ENCODE results near the gene CEMIP. TPM values are rescaled to one million over a fixed set of nuclear protein-coding genes. Genes with fewer than 3 reads are reported as not detected.

CEMIP gene
- total and polyA plus RNA-seq, 2 experiments from 2014 or later, result 0.27 to 2.1 TPM

GRCh38 chr15:80989081-80989517 lies 209.9 kb downstream of the CEMIP start (continued):
- TF ChIP-seq NANOG (IDR thresholded peaks at IDR 0.05; ENCODE audit: borderline replicate concordance) (no peak), EZH2phosphoT487 (IDR thresholded peaks at IDR 0.05; ENCODE audit: unreplicated experiment) (no peak), CTCF (conservative IDR thresholded peaks at IDR 0.05; ENCODE audit: low read depth in 2 of 2) (no peak)

GRCh38 chr15:80989518-80990478 lies 210.6 kb downstream of the CEMIP start, which contains the start of gene MESD:
Gene MESD, minus strand, starts transcription at chr15:80989819. Its CDS starts 28 bp downstream, at chr15:80989791.
- peak; percentile 96 for ATAC-seq
- peak; percentile 98 for DNase-seq (ENCODE audit: low spot score)
- peak within 1 kb of the TSS; percentile 99 for H3K4me3 ChIP-seq
- H3K79me2 ChIP-seq (replicated peaks; ENCODE audit: insufficient read depth), result peaks cover 47% of the 10 kb centered on the region
- peaks cover 7% of the 10 kb centered on the region for H3K27me3 Mint-ChIP-seq (ENCODE audit: insufficient read depth, low read depth, poor library complexity)
- H3F3A ChIP-seq (replicated peaks; ENCODE audit: low read depth), result no peaks in the 10 kb centered on the region
- peak within 1 kb of the TSS; percentile 83 for H2AFZ ChIP-seq
- H3K9me3 Mint-ChIP-seq, result no peaks in the 10 kb centered on the region
- H3K27ac Mint-ChIP-seq, result peak within 1 kb of the TSS; percentile 99
- H3K4me1 ChIP-seq (ENCODE audit: insufficient read depth), result peaks cover 42% of the 10 kb centered on the region
- H3K36me3 Mint-ChIP-seq (ENCODE audit: low read depth), result no peaks in the 10 kb centered on the region; the same call in 2 of the 3 replicates
- no peaks in the 10 kb centered on the region for H3K9me2 ChIP-seq (ENCODE audit: insufficient read depth)
- H3K36me3 ChIP-seq (ENCODE audit: insufficient read depth), result no peaks in the 10 kb centered on the region
- no peaks in the 10 kb centered on the region for H3K27me3 ChIP-seq (ENCODE audit: insufficient read depth)
- peak within 1 kb of the TSS; percentile 90 for H3K27ac ChIP-seq (ENCODE audit: low read depth)
- peaks cover 35% of the 10 kb centered on the region for H3K4me1 Mint-ChIP-seq
- peak within 1 kb of the TSS; percentile 97 for H3K4me3 Mint-ChIP-seq
- H4K20me1 ChIP-seq (replicated peaks; ENCODE audit: insufficient read depth), result peaks cover 25% of the 10 kb centered on the region
- no peak for TF ChIP-seq NANOG (IDR thresholded peaks at IDR 0.05; ENCODE audit: borderline replicate concordance)
- TF ChIP-seq CREB1 (CRISPR knock-in tag; IDR thresholded peaks at IDR 0.05; ENCODE audit: low read depth), result peak; percentile 36
- TF ChIP-seq ETS1 (IDR thresholded peaks at IDR 0.05), result 0 out of 2 replicates have a peak, but pooled peaks have one; percentile 10
- TF ChIP-seq ZNF114 (CRISPR knock-in tag; IDR thresholded peaks at IDR 0.05), result no peak
- no peak for TF ChIP-seq JUNB (IDR thresholded peaks at IDR 0.05; ENCODE audit: unreplicated experiment)
- TF ChIP-seq POLR2AphosphoS5 (IDR thresholded peaks at IDR 0.05; ENCODE audit: low read depth), result peak; percentile 95
- no peak for TF ChIP-seq EZH2phosphoT487 (IDR thresholded peaks at IDR 0.05; ENCODE audit: unreplicated experiment)
- no peak for TF ChIP-seq EZH2 (IDR thresholded peaks at IDR 0.05; ENCODE audit: low read depth, unreplicated experiment)
- TF ChIP-seq STAT1 (IDR thresholded peaks at IDR 0.05; ENCODE audit: unreplicated experiment), result no peak
- TF ChIP-seq ZNF462 (CRISPR knock-in tag; IDR thresholded peaks at IDR 0.05), result no peak
- H3K4me2 ChIP-seq, result peak within 1 kb of the TSS; percentile 100
